ENCODE results near the gene KLHL36. TPM values are rescaled to one million over a fixed set of nuclear protein-coding genes. Genes with fewer than 3 reads are reported as not detected.
"Not testable (repeated sequence)": the region's sequence is repeated elsewhere in the genome, so short reads cannot be mapped to it uniquely, and the experiment has no call there.

The KLHL36 gene
- total RNA-seq, 4 donors from 2014 or later, result 43.4 to 70.7 (median 67.2) TPM

DNA sequence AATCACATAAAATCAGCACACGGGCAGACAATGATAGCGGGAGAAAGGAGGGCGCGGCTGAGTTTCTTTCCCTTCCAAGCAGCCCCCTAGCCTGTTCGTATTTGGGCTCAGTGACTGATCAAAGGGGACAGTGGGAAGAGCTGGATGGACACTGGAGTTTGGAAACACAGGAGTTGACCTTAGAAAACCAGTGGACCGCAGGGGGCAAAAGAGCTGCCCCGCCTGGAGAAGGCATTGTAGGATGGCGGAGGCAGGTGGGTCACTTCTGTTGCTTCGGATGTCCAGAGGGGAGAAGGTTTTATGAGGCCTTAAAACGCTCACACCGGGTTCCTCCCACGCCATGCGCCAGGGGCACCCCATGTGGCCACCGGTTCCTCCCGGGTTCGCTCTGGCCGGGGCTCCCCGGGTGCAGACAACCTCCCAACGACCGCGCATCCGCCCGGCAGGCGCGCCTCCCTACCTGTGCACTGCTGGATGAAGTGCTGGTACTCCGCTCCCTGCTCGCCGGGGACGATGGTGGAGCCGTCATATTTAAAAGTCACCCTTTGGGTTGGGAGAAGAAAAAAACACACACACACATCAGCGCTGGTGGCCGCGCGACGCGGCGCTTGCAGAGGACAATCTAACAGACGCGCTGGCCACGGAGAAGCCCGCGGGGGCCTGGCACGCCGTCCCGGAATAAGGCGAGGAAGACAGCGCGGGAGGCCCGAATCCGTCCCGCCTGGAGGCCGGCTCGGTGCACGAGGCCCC, 31.1 kb upstream of the KLHL36 start:
- no peak for TF ChIP-seq POLR2A (IDR thresholded peaks at IDR 0.05)
- TF ChIP-seq EP300 (IDR thresholded peaks at IDR 0.05), result no peak
- TF ChIP-seq POLR2AphosphoS5 (IDR thresholded peaks at IDR 0.05), result no peak
- TF ChIP-seq, protein P1, sequence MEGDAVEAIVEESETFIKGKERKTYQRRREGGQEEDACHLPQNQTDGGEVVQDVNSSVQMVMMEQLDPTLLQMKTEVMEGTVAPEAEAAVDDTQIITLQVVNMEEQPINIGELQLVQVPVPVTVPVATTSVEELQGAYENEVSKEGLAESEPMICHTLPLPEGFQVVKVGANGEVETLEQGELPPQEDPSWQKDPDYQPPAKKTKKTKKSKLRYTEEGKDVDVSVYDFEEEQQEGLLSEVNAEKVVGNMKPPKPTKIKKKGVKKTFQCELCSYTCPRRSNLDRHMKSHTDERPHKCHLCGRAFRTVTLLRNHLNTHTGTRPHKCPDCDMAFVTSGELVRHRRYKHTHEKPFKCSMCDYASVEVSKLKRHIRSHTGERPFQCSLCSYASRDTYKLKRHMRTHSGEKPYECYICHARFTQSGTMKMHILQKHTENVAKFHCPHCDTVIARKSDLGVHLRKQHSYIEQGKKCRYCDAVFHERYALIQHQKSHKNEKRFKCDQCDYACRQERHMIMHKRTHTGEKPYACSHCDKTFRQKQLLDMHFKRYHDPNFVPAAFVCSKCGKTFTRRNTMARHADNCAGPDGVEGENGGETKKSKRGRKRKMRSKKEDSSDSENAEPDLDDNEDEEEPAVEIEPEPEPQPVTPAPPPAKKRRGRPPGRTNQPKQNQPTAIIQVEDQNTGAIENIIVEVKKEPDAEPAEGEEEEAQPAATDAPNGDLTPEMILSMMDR (IDR thresholded peaks at IDR 0.05), result no peak
- peak in 1 of 2 donors; percentile 74 for DNase-seq (ENCODE audit: low spot score in 2 of 2)
- H3K27ac ChIP-seq, result peak overlapping the region; percentile 63
- no peaks in the 10 kb centered on the region for H3K27me3 ChIP-seq
- WGBS, result 1% methylated on average over 33 of the region's 54 CpGs
- no peaks in the 10 kb centered on the region for H3K9me3 ChIP-seq
- peaks cover 42% of the 10 kb centered on the region for H3K4me1 ChIP-seq
- peak overlapping the region; percentile 72 for H3K4me3 ChIP-seq
- H3K36me3 ChIP-seq, result no peaks in the 10 kb centered on the region

- Histone ChIP-seq H3K36me3 (no peaks in the 10 kb centered on the region), H3K27me3 (no peaks in the 10 kb centered on the region), H3K4me1 (peaks cover 43% of the 10 kb centered on the region), H3K4me3 (peak within 1 kb of the TSS; percentile 72), H3K27ac (peak within 1 kb of the TSS; percentile 63), H3K9me3 (no peaks in the 10 kb centered on the region)
- peak; percentile 97 to 98 for DNase-seq (ENCODE audit: low spot score in 2 of 2)
- TF ChIP-seq, protein P1 (IDR thresholded peaks at IDR 0.05), result no peak
- peak in 1 of 2 donors; percentile 88 for TF ChIP-seq POLR2A (IDR thresholded peaks at IDR 0.05)
- no peak for TF ChIP-seq EP300 (IDR thresholded peaks at IDR 0.05)
- peak in 1 of 3 donors; percentile 16 for TF ChIP-seq POLR2AphosphoS5 (IDR thresholded peaks at IDR 0.05)
- WGBS, result under 1% methylated on average over 16 of the region's 76 CpGs
Measured at GRCh38 chr16:84617791-84618580, 30.3 kb upstream of the KLHL36 start, which contains the start of gene COTL1. COTL1 (minus strand) TSS chr16:84618078; CDS start chr16:84617914, 164 bp downstream.

GRCh38 chr16:84618581-84619460, 29.5 kb upstream of the KLHL36 start:
- 22% methylated on average over 12 of the region's 12 CpGs for WGBS
- no peak overlapping the region for H3K27ac ChIP-seq
- peak overlapping the region; percentile 72 for H3K4me3 ChIP-seq
- no peaks in the 10 kb centered on the region for H3K9me3 ChIP-seq
- H3K4me1 ChIP-seq, result peaks cover 43% of the 10 kb centered on the region
- H3K27me3 ChIP-seq, result no peaks in the 10 kb centered on the region
- TF ChIP-seq, protein P1 (IDR thresholded peaks at IDR 0.05), result no peak
- TF ChIP-seq POLR2AphosphoS5 (IDR thresholded peaks at IDR 0.05) (no peak), POLR2A (IDR thresholded peaks at IDR 0.05) (no peak), EP300 (IDR thresholded peaks at IDR 0.05) (no peak)
- H3K36me3 ChIP-seq, result no peaks in the 10 kb centered on the region
- no peak for DNase-seq (ENCODE audit: low spot score in 2 of 2)

- WGBS, result 74% methylated on average over 10 of the region's 10 CpGs
- peaks cover 37% of the 10 kb centered on the region for H3K4me1 ChIP-seq
- not testable (repeated sequence) for DNase-seq (ENCODE audit: low spot score in 2 of 2); H3K9me3 ChIP-seq; H3K4me3 ChIP-seq; H3K27me3 ChIP-seq; H3K36me3 ChIP-seq; H3K27ac ChIP-seq
Measured at GRCh38 chr16:84620913-84621312, 27.4 kb upstream of the KLHL36 start.

DNA sequence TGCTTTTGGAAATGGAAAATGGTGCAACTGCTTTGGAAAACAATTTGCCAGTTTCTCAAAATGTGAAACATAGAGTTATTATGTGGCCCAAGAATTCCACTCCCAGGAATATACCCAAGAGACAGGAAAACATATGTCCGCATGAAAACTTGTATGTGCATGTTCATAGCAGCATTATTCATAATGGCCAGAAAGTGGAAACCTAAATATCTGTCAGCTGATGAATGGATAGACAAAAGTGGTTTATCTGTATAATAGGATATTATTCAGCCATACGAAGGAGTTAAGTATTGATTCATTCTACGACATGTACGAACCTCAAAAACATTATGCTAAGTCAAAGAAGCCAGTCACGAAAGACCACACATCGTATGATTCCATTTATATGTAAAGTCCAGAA, 22.8 kb upstream of the KLHL36 start:
- Histone ChIP-seq H3K27ac (no peak overlapping the region), H3K9me3 (no peaks in the 10 kb centered on the region), H3K4me1 (peaks cover 7% of the 10 kb centered on the region), H3K36me3 (no peaks in the 10 kb centered on the region), H3K27me3 (no peaks in the 10 kb centered on the region), H3K4me3 (no peak overlapping the region)
- TF ChIP-seq POLR2AphosphoS5 (IDR thresholded peaks at IDR 0.05) (no peak), POLR2A (IDR thresholded peaks at IDR 0.05) (no peak), EP300 (IDR thresholded peaks at IDR 0.05) (no peak)
- TF ChIP-seq, protein P1 (IDR thresholded peaks at IDR 0.05), result no peak
- DNase-seq (ENCODE audit: low spot score in 2 of 2), result no peak
- 89% methylated on average over 6 of the region's 6 CpGs for WGBS

All from suprapubic skin (tissue), 4 donors.